Measurements from ENCODE around the gene SMOC1.

Gene SMOC1

GRCh38 chr14:69972755-69973154, 93.5 kb downstream of the SMOC1 start:
- no peaks in the 10 kb centered on the region for H3K36me3 ChIP-seq
- no peaks in the 10 kb centered on the region for H3K27me3 ChIP-seq
- H3K4me3 ChIP-seq (ENCODE audit: low read depth in 1 of 2, low read length in 1 of 2), result no peak overlapping the region
- H3K9me3 ChIP-seq, result no peaks in the 10 kb centered on the region
- no peak overlapping the region for H3K27ac ChIP-seq
- no peaks in the 10 kb centered on the region for H3K4me1 ChIP-seq (ENCODE audit: control insufficient read depth in 1 of 2, insufficient read depth in 1 of 2, low read depth in 1 of 2, low read length in 1 of 2)
- TF ChIP-seq CTCF (IDR thresholded peaks at IDR 0.05), result no peak

GRCh38 chr14:69973846-69974245, 94.6 kb downstream of the SMOC1 start:
- no peaks in the 10 kb centered on the region for H3K4me1 ChIP-seq (ENCODE audit: control insufficient read depth in 1 of 2, insufficient read depth in 1 of 2, low read depth in 1 of 2, low read length in 1 of 2)
- no peaks in the 10 kb centered on the region for H3K27me3 ChIP-seq
- H3K36me3 ChIP-seq, result no peaks in the 10 kb centered on the region
- no peak overlapping the region for H3K27ac ChIP-seq
- no peak for TF ChIP-seq CTCF (IDR thresholded peaks at IDR 0.05)
- no peaks in the 10 kb centered on the region for H3K9me3 ChIP-seq
- no peak overlapping the region for H3K4me3 ChIP-seq (ENCODE audit: low read depth in 1 of 2, low read length in 1 of 2)

- H3K27me3 ChIP-seq, result peaks cover 18% of the 10 kb centered on the region
- H3K4me1 ChIP-seq (ENCODE audit: control insufficient read depth in 1 of 2, insufficient read depth in 1 of 2, low read depth in 1 of 2, low read length in 1 of 2), result no peaks in the 10 kb centered on the region
- no peak for TF ChIP-seq CTCF (IDR thresholded peaks at IDR 0.05)
- no peaks in the 10 kb centered on the region for H3K36me3 ChIP-seq
- no peaks in the 10 kb centered on the region for H3K9me3 ChIP-seq
- H3K27ac ChIP-seq, result no peak overlapping the region
- no peak overlapping the region for H3K4me3 ChIP-seq (ENCODE audit: low read depth in 1 of 2, low read length in 1 of 2)
Measured at GRCh38 chr14:69979882-69980281, 100.7 kb downstream of the SMOC1 start.

GRCh38 chr14:69980457-69981425, 101.5 kb downstream of the SMOC1 start:
- no peak overlapping the region for H3K27ac ChIP-seq
- no peaks in the 10 kb centered on the region for H3K36me3 ChIP-seq
- TF ChIP-seq CTCF (IDR thresholded peaks at IDR 0.05), result no peak
- no peaks in the 10 kb centered on the region for H3K4me1 ChIP-seq (ENCODE audit: control insufficient read depth in 1 of 2, insufficient read depth in 1 of 2, low read depth in 1 of 2, low read length in 1 of 2)
- peaks cover 18% of the 10 kb centered on the region for H3K27me3 ChIP-seq
- no peak overlapping the region for H3K4me3 ChIP-seq (ENCODE audit: low read depth in 1 of 2, low read length in 1 of 2)
- no peaks in the 10 kb centered on the region for H3K9me3 ChIP-seq

GRCh38 chr14:69982220-69982839, 103.1 kb downstream of the SMOC1 start:
- peaks cover 18% of the 10 kb centered on the region for H3K27me3 ChIP-seq
- H3K27ac ChIP-seq, result no peak overlapping the region
- TF ChIP-seq CTCF (IDR thresholded peaks at IDR 0.05), result no peak
- no peaks in the 10 kb centered on the region for H3K9me3 ChIP-seq
- H3K4me1 ChIP-seq (ENCODE audit: control insufficient read depth in 1 of 2, insufficient read depth in 1 of 2, low read depth in 1 of 2, low read length in 1 of 2), result no peaks in the 10 kb centered on the region
- no peak overlapping the region for H3K4me3 ChIP-seq (ENCODE audit: low read depth in 1 of 2, low read length in 1 of 2)
- no peaks in the 10 kb centered on the region for H3K36me3 ChIP-seq

All from neutrophil (primary cell).